PFSK-1 (cell line): ENCODE data around the gene NRXN3.

Experiments used
- FOXP2 ChIP-seq: optimal IDR thresholded peaks from 2 replicates; pipeline ENCODE3; 2011; ENCODE audit warnings: borderline replicate concordance, control low read depth, inconsistent platforms; ENCODE audit not compliant: insufficient read depth; ENCODE audit errors: extremely low read length, extremely low read depth
- POLR2AphosphoS5 ChIP-seq: IDR thresholded peaks from 2 replicates; pipeline ENCODE4 v1.6.1; 2012; ENCODE audit warnings: low read depth, mild to moderate bottlenecking, control low read depth, low read length, moderate library complexity
- SIN3A ChIP-seq: IDR thresholded peaks from 2 replicates; pipeline ENCODE4 v1.6.1; 2012; ENCODE audit warnings: mild to moderate bottlenecking, low read length, moderate library complexity, borderline replicate concordance; ENCODE audit not compliant: insufficient read depth
- TAF1 ChIP-seq: IDR thresholded peaks from 2 replicates; pipeline ENCODE4 v1.6.1; 2012; ENCODE audit warnings: low read length, control low read depth, borderline replicate concordance; ENCODE audit not compliant: insufficient read depth
- TF ChIP-seq, protein P1 (sequence below), 2 experiments: IDR thresholded peaks; 2 replicates each; pipeline versions ENCODE4 v1.6.1 to v1.8.0; 2011 to 2012; ENCODE audit warnings: low read depth in 2 of 2, low read length in 2 of 2, control low read depth in 1 of 2, inconsistent platforms in 1 of 2, mild to moderate bottlenecking in 1 of 2, moderate library complexity in 1 of 2; ENCODE audit not compliant: insufficient read depth in 1 of 2

The NRXN3 gene

DNA sequence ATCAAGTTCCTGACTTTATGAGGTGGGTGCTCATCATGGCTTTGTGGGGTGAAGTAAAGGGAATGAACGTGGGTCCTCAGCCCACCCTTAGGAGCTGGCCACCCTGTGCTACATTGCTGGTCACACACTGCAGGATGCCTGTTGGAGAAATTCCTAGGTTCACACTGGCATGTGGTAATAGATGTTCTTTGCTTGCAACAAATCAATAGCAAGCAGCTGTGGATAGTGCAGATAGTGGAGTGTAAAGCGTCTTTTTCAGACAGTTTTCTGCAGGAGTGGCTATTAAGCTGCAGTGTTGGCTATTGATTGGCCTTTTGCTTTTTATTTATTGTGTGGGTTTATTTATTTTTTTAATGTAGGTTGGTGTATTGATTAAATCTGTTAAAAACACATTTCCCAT is 822.7 kb downstream of the NRXN3 start:
- TF ChIP-seq, protein P1, sequence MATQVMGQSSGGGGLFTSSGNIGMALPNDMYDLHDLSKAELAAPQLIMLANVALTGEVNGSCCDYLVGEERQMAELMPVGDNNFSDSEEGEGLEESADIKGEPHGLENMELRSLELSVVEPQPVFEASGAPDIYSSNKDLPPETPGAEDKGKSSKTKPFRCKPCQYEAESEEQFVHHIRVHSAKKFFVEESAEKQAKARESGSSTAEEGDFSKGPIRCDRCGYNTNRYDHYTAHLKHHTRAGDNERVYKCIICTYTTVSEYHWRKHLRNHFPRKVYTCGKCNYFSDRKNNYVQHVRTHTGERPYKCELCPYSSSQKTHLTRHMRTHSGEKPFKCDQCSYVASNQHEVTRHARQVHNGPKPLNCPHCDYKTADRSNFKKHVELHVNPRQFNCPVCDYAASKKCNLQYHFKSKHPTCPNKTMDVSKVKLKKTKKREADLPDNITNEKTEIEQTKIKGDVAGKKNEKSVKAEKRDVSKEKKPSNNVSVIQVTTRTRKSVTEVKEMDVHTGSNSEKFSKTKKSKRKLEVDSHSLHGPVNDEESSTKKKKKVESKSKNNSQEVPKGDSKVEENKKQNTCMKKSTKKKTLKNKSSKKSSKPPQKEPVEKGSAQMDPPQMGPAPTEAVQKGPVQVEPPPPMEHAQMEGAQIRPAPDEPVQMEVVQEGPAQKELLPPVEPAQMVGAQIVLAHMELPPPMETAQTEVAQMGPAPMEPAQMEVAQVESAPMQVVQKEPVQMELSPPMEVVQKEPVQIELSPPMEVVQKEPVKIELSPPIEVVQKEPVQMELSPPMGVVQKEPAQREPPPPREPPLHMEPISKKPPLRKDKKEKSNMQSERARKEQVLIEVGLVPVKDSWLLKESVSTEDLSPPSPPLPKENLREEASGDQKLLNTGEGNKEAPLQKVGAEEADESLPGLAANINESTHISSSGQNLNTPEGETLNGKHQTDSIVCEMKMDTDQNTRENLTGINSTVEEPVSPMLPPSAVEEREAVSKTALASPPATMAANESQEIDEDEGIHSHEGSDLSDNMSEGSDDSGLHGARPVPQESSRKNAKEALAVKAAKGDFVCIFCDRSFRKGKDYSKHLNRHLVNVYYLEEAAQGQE (IDR thresholded peaks at IDR 0.05; ENCODE audit: insufficient read depth in 1 of 2, low read depth in 2 of 2, low read length in 2 of 2), result no peak
- TF ChIP-seq SIN3A, result no peak
- no peak for TF ChIP-seq FOXP2
- no peak for TF ChIP-seq TAF1
- no peak for TF ChIP-seq POLR2AphosphoS5

GRCh38 chr14:78997811-78998210 is 827.6 kb downstream of the NRXN3 start:
- TF ChIP-seq, protein P1 (IDR thresholded peaks at IDR 0.05; ENCODE audit: insufficient read depth in 1 of 2, low read depth in 2 of 2, low read length in 2 of 2), result no peak
- TF ChIP-seq TAF1, result no peak
- no peak for TF ChIP-seq FOXP2

GRCh38 chr14:79009286-79009685 is 839.1 kb downstream of the NRXN3 start:
- TF ChIP-seq TAF1 (no peak), POLR2AphosphoS5 (no peak), SIN3A (no peak), FOXP2 (no peak)
- TF ChIP-seq, protein P1 (IDR thresholded peaks at IDR 0.05; ENCODE audit: insufficient read depth in 1 of 2, low read depth in 2 of 2, low read length in 2 of 2), result no peak

- TF ChIP-seq TAF1 (no peak), POLR2AphosphoS5 (no peak), SIN3A (no peak), FOXP2 (no peak)
- TF ChIP-seq, protein P1 (IDR thresholded peaks at IDR 0.05; ENCODE audit: insufficient read depth in 1 of 2, low read depth in 2 of 2, low read length in 2 of 2), result no peak
Observed at GRCh38 chr14:79011091-79011919, 841.1 kb downstream of the NRXN3 start.
